Adrenal gland (tissue), 12 donors: ENCODE measurements around the gene WDR70. TPM values are rescaled to one million over a fixed set of nuclear protein-coding genes. Genes with fewer than 3 reads are reported as not detected.

Source experiments
- DNase-seq, 7 donors: peaks; one replicate each; pipeline ENCODE4 v3.0.0-alpha.2; 2019 to 2020
- H3K27ac ChIP-seq, 5 donors: fragments of 200-600 bp; sonication (generic) in 4 of 5; 1 replicate in 3 of 5; 2 replicates in 2 of 5; pipeline versions ENCODE4 v1.5.1 to v1.8.0; 2016 to 2020; ENCODE audit warnings: mild to moderate bottlenecking in 1 of 5
- H3K27me3 ChIP-seq: fragments of 200-600 bp; 2 replicates; pipeline ENCODE4 v1.8.0; 2021
- H3K36me3 ChIP-seq, 2 donors: fragments of 200-600 bp; replicated peaks in 1 of 2; 1 replicate in 1 of 2; 2 replicates in 1 of 2; pipeline versions ENCODE4 v1.5.1 to v1.8.0; 2018 to 2022
- H3K4me1 ChIP-seq, 2 donors: fragments of 200-600 bp; replicated peaks in 1 of 2; 1 replicate in 1 of 2; 2 replicates in 1 of 2; pipeline versions ENCODE4 v1.5.1 to v1.8.0; 2018 to 2021
- H3K4me3 ChIP-seq, 4 donors: fragments of 200-600 bp; sonication (generic) in 3 of 4; one replicate each; pipeline ENCODE4 v1.5.1; 2016 to 2018
- H3K9me3 ChIP-seq, 3 donors: fragments of 200-600 bp; sonication (generic) in 1 of 3; replicated peaks in 1 of 3; 1 replicate in 2 of 3; 2 replicates in 1 of 3; pipeline versions ENCODE4 v1.5.1 to v1.8.0; 2016 to 2021
- CTCF ChIP-seq, 6 experiments: fragments of 450-650 bp in 4 of 6; fragments of 200-600 bp in 2 of 6; sonication (generic) in 1 of 6; IDR thresholded peaks; 1 replicate in 5 of 6; 2 replicates in 1 of 6; pipeline versions ENCODE4 v1.5.1 to v1.8.0; 2016 to 2021; ENCODE audit warnings: antibody characterized with exemption in 6 of 6, mild to moderate bottlenecking in 2 of 6, moderate library complexity in 1 of 6
- POLR2A ChIP-seq, 2 donors: fragments of 450-650 bp; IDR thresholded peaks; one replicate each; pipeline ENCODE4 v1.6.1; 2017; ENCODE audit warnings: antibody characterized with exemption in 2 of 2, mild to moderate bottlenecking in 2 of 2, moderate library complexity in 1 of 2
- WGBS, 4 donors: extraction: QIAGEN DNeasy Blood & Tissue Kit in 2 of 4; methylation state at CpG; one replicate each; pipeline versions ENCODE4 v1.1.5 to v1.1.7; 2013 to 2017; 5-methylcytosine and 5-hydroxymethylcytosine counted together
- intact Hi-C, 2 donors: fragments of 100-400 bp; cut with DNase I; formaldehyde crosslinking; loops; one replicate each; pipeline versions ENCODE4 v1.14.1 to v1.15.0; 2022 to 2023
- polyA plus RNA-seq, 3 donors: library from polyadenylated mRNA; stranded (reverse); fragments of 200-250 nt in 2 of 3; fragments of 350-450 nt in 1 of 3; fragmentation: Illumina TruSeq in 1 of 3; extraction: RNeasy Lipid Tissue Mini Kit (QIAGEN cat#74804) in 1 of 3; gene quantifications; one replicate each; pipeline ENCODE4 v1.2.3, GENCODE V29; 2013 to 2014
- total RNA-seq, 9 donors: library from RNA; depleted of rRNA in 4 of 9; stranded (reverse); fragments of >200 nt in 4 of 9; fragments of 120-200 nt in 1 of 9; fragmentation: NEBNext Ultra II Directional in 1 of 9; extraction: Animal tissue kit (Norgen Biotek cat#: 25700) in 1 of 9; gene quantifications; one replicate each; pipeline versions ENCODE4 v1.1.0 to v1.2.4, GENCODE V29; 2013 to 2023
- donor health status: healthy with polysubstance abuse.
- donor health status: Bipolar disorder and iron deficiency.
- donor health status: DM: yes; HTN: yes; CAD: no.
- donor health status: DM: no; HTN: no; CAD: no.
- donor health status: DM: no; HTN: no; CAD: no.
- donor health status: DM: yes; HTN: yes; CAD: no.

The WDR70 gene
- total and polyA plus RNA-seq, 12 donors: 9.2 to 42.6 (median 28.4) TPM

- WGBS, 4 donors: 43 to 56% (median 53%) methylated on average over 2 of the region's 2 CpGs
- intact Hi-C loops: no loop called here
- Histone ChIP-seq H3K27me3 (no peaks in the 10 kb centered on the region), H3K36me3 (no peaks in the 10 kb centered on the region), H3K9me3 (no peaks in the 10 kb centered on the region), H3K4me3 (no peak overlapping the region), H3K27ac (no peak overlapping the region), H3K4me1 (peaks cover 10 to 16% of the 10 kb centered on the region in 2 donors)
- no peak for DNase-seq
- TF ChIP-seq CTCF (IDR thresholded peaks at IDR 0.05) (no peak), POLR2A (IDR thresholded peaks at IDR 0.05) (no peak)
These were observed 338.1 kb downstream of the WDR70 start for GRCh38 chr5:37717276-37717612.

GRCh38 chr5:37717613-37718431 lies 338.7 kb downstream of the WDR70 start:
- DNase-seq: peak; percentile 37 to 66 (median 53)
- Histone ChIP-seq H3K36me3 (no peaks in the 10 kb centered on the region), H3K4me3 (no peak overlapping the region), H3K4me1 (peaks cover 10 to 16% of the 10 kb centered on the region in 2 donors), H3K9me3 (no peaks in the 10 kb centered on the region), H3K27me3 (no peaks in the 10 kb centered on the region), H3K27ac (no peak overlapping the region)
- WGBS, 4 donors: 20 to 40% (median 26%) methylated on average over 7 to 8 of the region's 8 CpGs
- TF ChIP-seq CTCF (IDR thresholded peaks at IDR 0.05) (no peak), POLR2A (IDR thresholded peaks at IDR 0.05) (no peak)
- intact Hi-C loops: no loop called here

- WGBS, 4 donors: 93 to 95% (median 94%) methylated on average over 2 of the region's 2 CpGs
- no peak for TF ChIP-seq CTCF (IDR thresholded peaks at IDR 0.05)
- no peak for TF ChIP-seq POLR2A (IDR thresholded peaks at IDR 0.05)
- Histone ChIP-seq H3K27ac (no peak overlapping the region), H3K4me1 (peaks cover 10 to 16% of the 10 kb centered on the region in 2 donors), H3K27me3 (no peaks in the 10 kb centered on the region), H3K9me3 (no peaks in the 10 kb centered on the region), H3K4me3 (no peak overlapping the region), H3K36me3 (no peaks in the 10 kb centered on the region)
- intact Hi-C loops: no loop called here
- no peak for DNase-seq
These were observed 341.4 kb downstream of the WDR70 start for GRCh38 chr5:37720550-37720952.

- Histone ChIP-seq H3K4me1 (peaks cover 10 to 16% of the 10 kb centered on the region in 2 donors), H3K4me3 (no peak overlapping the region), H3K9me3 (no peaks in the 10 kb centered on the region), H3K27me3 (no peaks in the 10 kb centered on the region), H3K36me3 (no peaks in the 10 kb centered on the region), H3K27ac (no peak overlapping the region)
- intact Hi-C loops: no loop called here
- WGBS, 4 donors: 73 to 87% (median 79%) methylated on average over 5 of the region's 5 CpGs
- no peak for DNase-seq
- no peak for TF ChIP-seq CTCF (IDR thresholded peaks at IDR 0.05)
- TF ChIP-seq POLR2A (IDR thresholded peaks at IDR 0.05): no peak
These were observed 342.3 kb downstream of the WDR70 start for GRCh38 chr5:37721447-37721871.
